Measurements from ENCODE around the gene XYLT1. TPM values are rescaled to one million over a fixed set of nuclear protein-coding genes. Genes with fewer than 3 reads are reported as not detected.

The XYLT1 gene
- total RNA-seq, 2 donors from 2014 or later: 5.1 to 19.3 TPM

DNA sequence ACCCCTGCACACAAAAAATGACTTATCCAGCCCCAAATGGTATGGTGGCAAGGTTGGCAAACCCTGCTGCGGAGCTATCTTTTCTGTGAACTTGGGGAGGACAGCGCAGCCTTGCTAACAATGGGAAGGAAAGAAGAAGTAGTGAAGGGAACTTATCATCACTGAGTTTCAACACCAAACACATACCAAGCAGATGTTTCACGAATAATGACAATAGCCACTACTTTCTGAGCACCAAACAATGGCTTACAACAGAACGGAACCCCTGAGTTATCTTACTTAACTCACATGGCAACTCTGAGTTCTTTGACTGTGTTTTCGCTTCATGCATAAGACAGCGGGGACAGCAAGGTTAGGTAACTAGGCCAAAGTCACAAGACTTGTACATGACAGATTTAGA is 148.9 kb downstream of the XYLT1 start:
- no peak overlapping the region for H3K4me3 ChIP-seq
- 89% methylated on average over 6 of the region's 6 CpGs for WGBS
- TF ChIP-seq POLR2AphosphoS5 (IDR thresholded peaks at IDR 0.05): no peak
- TF ChIP-seq POLR2A (IDR thresholded peaks at IDR 0.05): no peak
- TF ChIP-seq, protein P1, sequence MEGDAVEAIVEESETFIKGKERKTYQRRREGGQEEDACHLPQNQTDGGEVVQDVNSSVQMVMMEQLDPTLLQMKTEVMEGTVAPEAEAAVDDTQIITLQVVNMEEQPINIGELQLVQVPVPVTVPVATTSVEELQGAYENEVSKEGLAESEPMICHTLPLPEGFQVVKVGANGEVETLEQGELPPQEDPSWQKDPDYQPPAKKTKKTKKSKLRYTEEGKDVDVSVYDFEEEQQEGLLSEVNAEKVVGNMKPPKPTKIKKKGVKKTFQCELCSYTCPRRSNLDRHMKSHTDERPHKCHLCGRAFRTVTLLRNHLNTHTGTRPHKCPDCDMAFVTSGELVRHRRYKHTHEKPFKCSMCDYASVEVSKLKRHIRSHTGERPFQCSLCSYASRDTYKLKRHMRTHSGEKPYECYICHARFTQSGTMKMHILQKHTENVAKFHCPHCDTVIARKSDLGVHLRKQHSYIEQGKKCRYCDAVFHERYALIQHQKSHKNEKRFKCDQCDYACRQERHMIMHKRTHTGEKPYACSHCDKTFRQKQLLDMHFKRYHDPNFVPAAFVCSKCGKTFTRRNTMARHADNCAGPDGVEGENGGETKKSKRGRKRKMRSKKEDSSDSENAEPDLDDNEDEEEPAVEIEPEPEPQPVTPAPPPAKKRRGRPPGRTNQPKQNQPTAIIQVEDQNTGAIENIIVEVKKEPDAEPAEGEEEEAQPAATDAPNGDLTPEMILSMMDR (IDR thresholded peaks at IDR 0.05): no peak
- H3K4me1 ChIP-seq (replicated peaks): no peaks in the 10 kb centered on the region
- no peaks in the 10 kb centered on the region for H3K9me3 ChIP-seq
- H3K27me3 ChIP-seq (replicated peaks; ENCODE audit: insufficient read depth): no peaks in the 10 kb centered on the region
- DNase-seq (ENCODE audit: low spot score): no peak
- H3K36me3 ChIP-seq: no peaks in the 10 kb centered on the region
- no peak overlapping the region for H3K27ac ChIP-seq
- intact Hi-C loops (cut with DNase I): no loop called here

- H3K4me1 ChIP-seq (replicated peaks): no peaks in the 10 kb centered on the region
- no peak overlapping the region for H3K4me3 ChIP-seq
- H3K27me3 ChIP-seq (replicated peaks; ENCODE audit: insufficient read depth): no peaks in the 10 kb centered on the region
- intact Hi-C loops (cut with DNase I): no loop called here
- no peaks in the 10 kb centered on the region for H3K36me3 ChIP-seq
- no peak overlapping the region for H3K27ac ChIP-seq
- H3K9me3 ChIP-seq: no peaks in the 10 kb centered on the region
- TF ChIP-seq POLR2A (IDR thresholded peaks at IDR 0.05) (no peak), POLR2AphosphoS5 (IDR thresholded peaks at IDR 0.05) (no peak)
- TF ChIP-seq, protein P1 (IDR thresholded peaks at IDR 0.05): no peak
- WGBS: 61% methylated on average over 3 of the region's 3 CpGs
- no peak for DNase-seq (ENCODE audit: low spot score)
These were observed 150.8 kb downstream of the XYLT1 start for GRCh38 chr16:17320009-17320408.

DNA sequence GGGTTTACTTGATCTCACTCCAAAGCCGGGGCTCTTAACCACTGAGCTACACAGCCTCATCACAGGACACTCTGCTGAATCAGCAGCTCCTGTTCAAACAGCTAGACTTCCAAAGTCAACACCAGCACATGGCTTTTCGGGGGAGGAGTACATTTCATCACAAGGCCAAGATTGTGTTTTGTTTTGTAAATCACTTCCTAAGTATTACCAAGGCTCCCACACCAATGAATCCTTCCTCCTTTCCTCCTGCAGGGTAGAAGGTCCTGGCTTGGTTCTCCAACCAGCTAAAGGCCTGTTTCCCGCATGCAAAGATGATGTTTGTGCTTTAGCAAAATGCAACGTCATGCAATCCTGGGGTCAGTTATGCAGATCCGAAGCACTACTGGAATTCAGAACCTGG is 152.5 kb downstream of the XYLT1 start:
- peak; percentile 32 for DNase-seq (ENCODE audit: low spot score)
- H3K27me3 ChIP-seq (replicated peaks; ENCODE audit: insufficient read depth): no peaks in the 10 kb centered on the region
- H3K4me3 ChIP-seq: no peak overlapping the region
- intact Hi-C loops (cut with DNase I): loop anchor here (10.0 kb wide), 1 partner anchor 87 kb away; no protein-coding TSS in a partner anchor
- H3K36me3 ChIP-seq: no peaks in the 10 kb centered on the region
- 59% methylated on average over 5 of the region's 5 CpGs for WGBS
- no peaks in the 10 kb centered on the region for H3K9me3 ChIP-seq
- TF ChIP-seq, protein P1 (IDR thresholded peaks at IDR 0.05): no peak
- no peak for TF ChIP-seq POLR2A (IDR thresholded peaks at IDR 0.05)
- TF ChIP-seq POLR2AphosphoS5 (IDR thresholded peaks at IDR 0.05): peak; percentile 72
- peaks cover 3% of the 10 kb centered on the region for H3K4me1 ChIP-seq (replicated peaks)
- peak overlapping the region in 1 of 2 donors; percentile 18 for H3K27ac ChIP-seq

- H3K4me1 ChIP-seq (replicated peaks): peaks cover 9% of the 10 kb centered on the region
- TF ChIP-seq POLR2A (IDR thresholded peaks at IDR 0.05) (no peak), POLR2AphosphoS5 (IDR thresholded peaks at IDR 0.05) (no peak)
- TF ChIP-seq, protein P1 (IDR thresholded peaks at IDR 0.05): no peak
- no peaks in the 10 kb centered on the region for H3K36me3 ChIP-seq
- no peak overlapping the region for H3K4me3 ChIP-seq
- no peak for DNase-seq (ENCODE audit: low spot score)
- H3K9me3 ChIP-seq: no peaks in the 10 kb centered on the region
- peak overlapping the region in 1 of 2 donors; percentile 33 for H3K27ac ChIP-seq
- intact Hi-C loops (cut with DNase I): loop anchor here (10.0 kb wide), 1 partner anchor 89 kb away; no protein-coding TSS in a partner anchor
- 58% methylated on average over 4 of the region's 4 CpGs for WGBS
- H3K27me3 ChIP-seq (replicated peaks; ENCODE audit: insufficient read depth): no peaks in the 10 kb centered on the region
These were observed 154.8 kb downstream of the XYLT1 start for GRCh38 chr16:17316005-17316404.

DNA sequence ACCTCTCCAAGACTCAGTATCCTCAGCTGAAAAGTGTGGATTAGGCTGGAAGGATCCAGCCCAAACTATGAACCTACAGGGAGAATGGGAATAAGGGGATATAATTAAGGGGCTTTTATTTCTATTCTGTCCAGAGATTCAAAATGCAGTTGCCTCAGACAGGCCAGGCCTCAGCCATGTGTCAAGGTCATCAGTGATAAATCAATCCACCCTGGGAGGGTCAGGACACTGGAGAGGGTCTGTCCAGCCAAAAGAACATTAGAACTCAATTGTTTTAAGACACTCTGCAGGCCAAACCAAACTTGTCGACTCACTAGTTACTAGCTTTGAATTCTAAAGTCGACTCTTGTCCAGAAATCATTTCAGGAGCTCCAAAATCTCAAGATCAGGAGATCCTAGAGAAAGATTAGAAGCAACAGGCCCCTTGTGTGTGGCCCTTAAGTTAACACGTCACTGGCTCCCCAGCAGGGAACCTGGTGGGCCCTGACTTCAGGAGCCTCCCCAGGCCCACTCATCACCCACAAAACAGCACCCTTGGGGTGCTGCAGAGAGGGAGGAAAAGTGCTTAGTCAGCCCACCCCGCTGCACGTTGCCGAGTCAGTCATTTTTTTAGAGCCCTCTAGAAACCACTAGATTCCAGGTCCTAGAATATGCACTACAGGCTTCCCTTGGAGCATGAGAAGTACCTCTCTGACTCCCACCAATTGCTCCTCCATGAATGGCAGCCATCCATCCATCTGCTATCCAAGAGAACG is 156.8 kb downstream of the XYLT1 start:
- no peak for DNase-seq (ENCODE audit: low spot score)
- no peak for TF ChIP-seq POLR2A (IDR thresholded peaks at IDR 0.05)
- TF ChIP-seq, protein P1 (IDR thresholded peaks at IDR 0.05): no peak
- no peak for TF ChIP-seq POLR2AphosphoS5 (IDR thresholded peaks at IDR 0.05)
- Histone ChIP-seq H3K4me1 (replicated peaks) (peaks cover 9% of the 10 kb centered on the region), H3K9me3 (no peaks in the 10 kb centered on the region), H3K36me3 (no peaks in the 10 kb centered on the region), H3K4me3 (no peak overlapping the region), H3K27ac (peak overlapping the region; percentile 82 to 86), H3K27me3 (replicated peaks; ENCODE audit: insufficient read depth) (no peaks in the 10 kb centered on the region)
- 50% methylated on average over 7 of the region's 7 CpGs for WGBS
- intact Hi-C loops (cut with DNase I): loop anchor here (5.0 to 10.0 kb wide), 2 partner anchors 33 to 91 kb away; no protein-coding TSS in a partner anchor
